Measurements from ENCODE around the gene DDR2.

The DDR2 gene

GRCh38 chr1:162822391-162823200 lies 190.3 kb downstream of the DDR2 start:
- TF ChIP-seq, protein P1, sequence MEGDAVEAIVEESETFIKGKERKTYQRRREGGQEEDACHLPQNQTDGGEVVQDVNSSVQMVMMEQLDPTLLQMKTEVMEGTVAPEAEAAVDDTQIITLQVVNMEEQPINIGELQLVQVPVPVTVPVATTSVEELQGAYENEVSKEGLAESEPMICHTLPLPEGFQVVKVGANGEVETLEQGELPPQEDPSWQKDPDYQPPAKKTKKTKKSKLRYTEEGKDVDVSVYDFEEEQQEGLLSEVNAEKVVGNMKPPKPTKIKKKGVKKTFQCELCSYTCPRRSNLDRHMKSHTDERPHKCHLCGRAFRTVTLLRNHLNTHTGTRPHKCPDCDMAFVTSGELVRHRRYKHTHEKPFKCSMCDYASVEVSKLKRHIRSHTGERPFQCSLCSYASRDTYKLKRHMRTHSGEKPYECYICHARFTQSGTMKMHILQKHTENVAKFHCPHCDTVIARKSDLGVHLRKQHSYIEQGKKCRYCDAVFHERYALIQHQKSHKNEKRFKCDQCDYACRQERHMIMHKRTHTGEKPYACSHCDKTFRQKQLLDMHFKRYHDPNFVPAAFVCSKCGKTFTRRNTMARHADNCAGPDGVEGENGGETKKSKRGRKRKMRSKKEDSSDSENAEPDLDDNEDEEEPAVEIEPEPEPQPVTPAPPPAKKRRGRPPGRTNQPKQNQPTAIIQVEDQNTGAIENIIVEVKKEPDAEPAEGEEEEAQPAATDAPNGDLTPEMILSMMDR (IDR thresholded peaks at IDR 0.05): no peak
- Histone ChIP-seq H3K4me3 (ENCODE audit: low read depth, low read length) (no peak overlapping the region), H3K9me3 (ENCODE audit: control insufficient read depth, low read length) (no peaks in the 10 kb centered on the region), H3K4me2 (ENCODE audit: low read length) (no peak overlapping the region), H3K4me1 (no peaks in the 10 kb centered on the region), H3K27me3 (ENCODE audit: control insufficient read depth, insufficient read depth, low read length) (no peaks in the 10 kb centered on the region), H3K36me3 (ENCODE audit: control insufficient read depth, insufficient read depth, low read length) (no peaks in the 10 kb centered on the region), H3K79me2 (no peaks in the 10 kb centered on the region), H2AFZ (peak overlapping the region; percentile 66), H3K27ac (no peak overlapping the region), H3K9ac (no peak overlapping the region)

DNA sequence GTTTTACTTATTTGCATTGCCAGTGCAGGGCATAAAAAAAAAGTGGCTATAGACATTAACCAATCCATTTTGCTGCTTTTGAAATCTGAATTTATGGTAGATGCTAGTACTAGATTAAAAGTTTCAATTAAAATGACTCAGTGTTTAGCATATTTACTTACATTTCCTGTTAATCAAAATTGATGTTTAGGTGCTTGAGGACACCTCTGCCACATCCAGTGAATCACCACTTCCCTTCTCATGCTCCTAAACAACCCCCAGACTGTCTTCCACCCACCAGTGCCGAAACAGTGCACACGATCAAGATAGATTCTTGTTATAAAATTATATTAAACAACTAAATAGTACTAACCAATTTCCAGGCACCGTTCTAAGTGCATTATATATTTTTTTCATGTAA lies 191.0 kb downstream of the DDR2 start:
- no peaks in the 10 kb centered on the region for H3K27me3 ChIP-seq (ENCODE audit: control insufficient read depth, insufficient read depth, low read length)
- no peak overlapping the region for H3K4me2 ChIP-seq (ENCODE audit: low read length)
- TF ChIP-seq, protein P1 (IDR thresholded peaks at IDR 0.05): no peak
- no peak overlapping the region for H3K4me3 ChIP-seq (ENCODE audit: low read depth, low read length)
- H3K36me3 ChIP-seq (ENCODE audit: control insufficient read depth, insufficient read depth, low read length): no peaks in the 10 kb centered on the region
- no peaks in the 10 kb centered on the region for H3K4me1 ChIP-seq
- no peaks in the 10 kb centered on the region for H3K9me3 ChIP-seq (ENCODE audit: control insufficient read depth, low read length)
- H3K9ac ChIP-seq: no peak overlapping the region
- H2AFZ ChIP-seq: no peak overlapping the region
- H3K27ac ChIP-seq: no peak overlapping the region
- H3K79me2 ChIP-seq: no peaks in the 10 kb centered on the region

GRCh38 chr1:162823771-162824525 lies 191.7 kb downstream of the DDR2 start:
- Histone ChIP-seq H3K9ac (no peak overlapping the region), H3K27me3 (ENCODE audit: control insufficient read depth, insufficient read depth, low read length) (no peaks in the 10 kb centered on the region), H3K4me1 (no peaks in the 10 kb centered on the region), H2AFZ (no peak overlapping the region), H3K36me3 (ENCODE audit: control insufficient read depth, insufficient read depth, low read length) (no peaks in the 10 kb centered on the region), H3K9me3 (ENCODE audit: control insufficient read depth, low read length) (no peaks in the 10 kb centered on the region), H3K27ac (no peak overlapping the region), H3K4me3 (ENCODE audit: low read depth, low read length) (no peak overlapping the region), H3K4me2 (ENCODE audit: low read length) (no peak overlapping the region), H3K79me2 (no peaks in the 10 kb centered on the region)
- TF ChIP-seq, protein P1 (IDR thresholded peaks at IDR 0.05): no peak

- H3K27ac ChIP-seq: no peak overlapping the region
- H3K27me3 ChIP-seq (ENCODE audit: control insufficient read depth, insufficient read depth, low read length): no peaks in the 10 kb centered on the region
- no peaks in the 10 kb centered on the region for H3K9me3 ChIP-seq (ENCODE audit: control insufficient read depth, low read length)
- H3K9ac ChIP-seq: no peak overlapping the region
- H3K4me2 ChIP-seq (ENCODE audit: low read length): no peak overlapping the region
- no peaks in the 10 kb centered on the region for H3K36me3 ChIP-seq (ENCODE audit: control insufficient read depth, insufficient read depth, low read length)
- no peak overlapping the region for H3K4me3 ChIP-seq (ENCODE audit: low read depth, low read length)
- no peaks in the 10 kb centered on the region for H3K79me2 ChIP-seq
- H3K4me1 ChIP-seq: no peaks in the 10 kb centered on the region
- no peak overlapping the region for H2AFZ ChIP-seq
- TF ChIP-seq, protein P1 (IDR thresholded peaks at IDR 0.05): no peak
These were observed 197.0 kb downstream of the DDR2 start for GRCh38 chr1:162829268-162829667.
